Stimulated activated memory B cell treated with anti-CD40 and anti-IgM and Interleukin-4, amounts not matched to agents 10 μg/mL and 1 μg/mL and 100 μg/mL, for 72 hours (primary cell): ENCODE data around the gene S100P.

Experiments
- ATAC-seq: fragments of 150-1000 bp; cut with Tn5 transposase; 2 replicates; pipeline ENCODE4 v1.10.0; 2021
- H3K27ac Mint-ChIP-seq: one replicate; pipeline ENCODE4 v1.8.0; 2022; ENCODE audit warnings: mild to moderate bottlenecking, mixed read lengths
- H3K27me3 Mint-ChIP-seq: one replicate; pipeline ENCODE4 v1.8.0; 2022; ENCODE audit warnings: mixed read lengths
- H3K36me3 Mint-ChIP-seq: one replicate; pipeline ENCODE4 v1.8.0; 2022; ENCODE audit warnings: mixed read lengths
- H3K4me1 Mint-ChIP-seq: one replicate; pipeline ENCODE4 v1.8.0; 2022; ENCODE audit warnings: mixed read lengths
- H3K4me3 Mint-ChIP-seq: one replicate; pipeline ENCODE4 v1.8.0; 2022; ENCODE audit warnings: mild to moderate bottlenecking, moderate library complexity, mixed read lengths
- H3K9me3 Mint-ChIP-seq: one replicate; pipeline ENCODE4 v1.8.0; 2022; ENCODE audit warnings: mixed read lengths

The S100P gene

DNA sequence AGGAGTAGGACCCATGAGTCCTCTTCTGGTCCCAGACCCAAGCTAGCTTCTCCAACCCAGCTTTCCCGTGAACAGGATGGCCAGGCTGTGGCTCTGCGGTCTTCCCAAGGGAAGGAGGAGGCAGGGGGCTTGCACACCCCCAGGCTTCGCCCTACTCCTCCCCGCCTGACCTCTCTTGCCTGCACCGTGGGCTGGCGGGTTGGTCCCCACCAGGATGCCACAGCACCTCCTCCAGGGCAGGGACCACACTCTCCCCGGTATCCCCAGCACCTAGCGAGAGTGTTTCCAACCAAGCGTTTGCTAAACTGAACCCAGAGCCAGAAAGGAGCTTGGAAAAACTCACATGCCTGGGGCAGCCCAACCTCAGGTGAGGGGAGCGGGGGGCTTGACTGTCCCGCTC lies 9.0 kb upstream of the S100P start:
- Mint-ChIP-seq H3K27ac (no peak overlapping the region), H3K4me1 (peaks cover 12% of the 10 kb centered on the region), H3K27me3 (peaks cover 28% of the 10 kb centered on the region), H3K9me3 (peaks cover 4% of the 10 kb centered on the region), H3K4me3 (no peak overlapping the region), H3K36me3 (peaks cover 20% of the 10 kb centered on the region)
- ATAC-seq = no peak

DNA sequence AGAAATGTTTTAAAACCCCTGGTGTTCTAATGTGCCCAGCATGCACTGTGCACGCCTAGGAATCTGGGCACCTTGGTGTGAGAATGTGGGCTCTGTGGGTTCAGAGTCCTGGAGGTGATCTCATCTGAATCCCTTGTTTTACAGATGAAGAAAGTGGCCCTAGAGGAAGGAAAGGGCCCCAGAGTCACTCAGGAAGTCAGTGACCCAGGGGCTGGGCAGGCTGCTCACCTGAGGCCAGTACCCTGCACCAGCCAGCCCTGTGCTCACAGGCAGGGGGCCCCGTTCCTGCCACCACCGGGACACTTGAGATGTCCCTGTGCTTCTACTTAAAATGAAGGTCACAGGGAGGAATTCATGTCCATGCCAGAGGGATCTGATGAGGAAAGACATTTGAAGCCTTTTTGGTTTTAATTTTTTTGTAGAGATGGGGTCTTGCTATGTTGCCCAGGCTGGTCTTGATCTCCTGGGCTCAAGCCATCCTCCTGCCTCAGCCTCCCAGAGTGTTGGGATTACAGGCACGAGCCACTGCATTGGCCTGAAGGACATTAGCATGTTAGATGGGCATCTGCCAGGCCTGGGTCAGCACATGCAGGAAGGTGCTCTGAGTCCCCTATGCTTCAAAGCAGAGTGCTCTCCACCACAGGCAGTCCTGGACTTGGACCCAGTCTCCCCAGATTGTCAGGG lies 7.4 kb upstream of the S100P start:
- Mint-ChIP-seq H3K4me3 (no peak overlapping the region), H3K27me3 (peaks cover 43% of the 10 kb centered on the region), H3K36me3 (peaks cover 4% of the 10 kb centered on the region), H3K9me3 (no peaks in the 10 kb centered on the region), H3K4me1 (peaks cover 18% of the 10 kb centered on the region), H3K27ac (no peak overlapping the region)
- no peak for ATAC-seq

- Mint-ChIP-seq H3K27me3 (peaks cover 44% of the 10 kb centered on the region), H3K4me3 (no peak overlapping the region), H3K36me3 (no peaks in the 10 kb centered on the region), H3K9me3 (no peaks in the 10 kb centered on the region), H3K4me1 (peaks cover 18% of the 10 kb centered on the region), H3K27ac (no peak overlapping the region)
- no peak for ATAC-seq
Observed at GRCh38 chr4:6687947-6688878, 5.5 kb upstream of the S100P start.

- Mint-ChIP-seq H3K9me3 (no peaks in the 10 kb centered on the region), H3K27ac (no peak overlapping the region), H3K4me1 (peaks cover 18% of the 10 kb centered on the region), H3K4me3 (no peak overlapping the region), H3K36me3 (peaks cover 6% of the 10 kb centered on the region), H3K27me3 (peaks cover 44% of the 10 kb centered on the region)
- ATAC-seq = peak; percentile 86
Observed at GRCh38 chr4:6688879-6689505, 4.7 kb upstream of the S100P start.

DNA sequence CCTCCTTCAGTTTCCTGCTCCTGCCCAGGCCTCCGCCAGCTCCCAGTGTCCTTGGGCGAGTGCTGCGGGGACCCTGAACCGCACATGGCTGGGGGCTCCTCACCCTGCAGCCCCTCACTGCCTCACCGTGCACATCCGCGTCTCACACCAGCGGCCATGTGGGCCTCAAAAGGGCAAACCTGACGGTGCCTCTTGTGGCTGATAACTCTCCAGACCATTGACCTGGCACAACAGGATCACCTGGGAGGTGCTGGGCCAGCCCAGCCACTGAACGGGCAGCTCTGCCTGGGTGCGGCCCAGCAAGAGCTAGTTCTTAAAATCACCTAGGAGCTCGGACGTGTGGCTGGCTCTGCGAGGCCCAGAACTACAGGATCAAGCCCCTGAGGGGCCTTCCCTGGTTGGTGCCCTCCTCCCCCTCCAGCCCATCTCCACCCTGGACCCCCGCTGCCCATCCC lies 4.1 kb upstream of the S100P start:
- H3K36me3 Mint-ChIP-seq = peaks cover 6% of the 10 kb centered on the region
- no peak overlapping the region for H3K4me3 Mint-ChIP-seq
- peaks cover 44% of the 10 kb centered on the region for H3K27me3 Mint-ChIP-seq
- peaks cover 18% of the 10 kb centered on the region for H3K4me1 Mint-ChIP-seq
- no peak overlapping the region for H3K27ac Mint-ChIP-seq
- no peaks in the 10 kb centered on the region for H3K9me3 Mint-ChIP-seq
- ATAC-seq = no peak

- no peak overlapping the region for H3K27ac Mint-ChIP-seq
- H3K4me3 Mint-ChIP-seq = no peak overlapping the region
- H3K9me3 Mint-ChIP-seq = no peaks in the 10 kb centered on the region
- H3K27me3 Mint-ChIP-seq = peaks cover 38% of the 10 kb centered on the region
- no peak for ATAC-seq
- peaks cover 34% of the 10 kb centered on the region for H3K4me1 Mint-ChIP-seq
- H3K36me3 Mint-ChIP-seq = peaks cover 15% of the 10 kb centered on the region
Observed at GRCh38 chr4:6692379-6692778, 1.3 kb upstream of the S100P start.

GRCh38 chr4:6692806-6693205 lies 872 bp upstream of the S100P start:
- Mint-ChIP-seq H3K27ac (no peak overlapping the region), H3K36me3 (peaks cover 15% of the 10 kb centered on the region), H3K27me3 (peaks cover 34% of the 10 kb centered on the region), H3K4me1 (peaks cover 34% of the 10 kb centered on the region), H3K4me3 (no peak overlapping the region), H3K9me3 (no peaks in the 10 kb centered on the region)
- no peak for ATAC-seq

GRCh38 chr4:6694177-6694901 lies 661 bp downstream of the S100P start:
- Mint-ChIP-seq H3K4me3 (no peak overlapping the region), H3K9me3 (no peaks in the 10 kb centered on the region), H3K36me3 (peaks cover 22% of the 10 kb centered on the region), H3K27ac (no peak overlapping the region), H3K27me3 (peaks cover 18% of the 10 kb centered on the region), H3K4me1 (peaks cover 30% of the 10 kb centered on the region)
- no peak for ATAC-seq

GRCh38 chr4:6695660-6696610 lies 2.3 kb downstream of the S100P start:
- H3K4me1 Mint-ChIP-seq = peaks cover 21% of the 10 kb centered on the region

GRCh38 chr4:6696611-6697010 lies 2.9 kb downstream of the S100P start:
- peak; percentile 35 for ATAC-seq
- Mint-ChIP-seq H3K4me1 (peaks cover 21% of the 10 kb centered on the region), H3K27me3 (no peaks in the 10 kb centered on the region), H3K4me3 (no peak overlapping the region), H3K36me3 (peaks cover 37% of the 10 kb centered on the region), H3K9me3 (no peaks in the 10 kb centered on the region), H3K27ac (peak overlapping the region; percentile 80)

More at GRCh38 chr4:6695660-6696610, 2.3 kb downstream of the S100P start:
- peaks cover 37% of the 10 kb centered on the region for H3K36me3 Mint-ChIP-seq
- ATAC-seq = peak; percentile 81
- H3K4me3 Mint-ChIP-seq = no peak overlapping the region
- no peaks in the 10 kb centered on the region for H3K9me3 Mint-ChIP-seq
- H3K27ac Mint-ChIP-seq = peak overlapping the region; percentile 80
- peaks cover 4% of the 10 kb centered on the region for H3K27me3 Mint-ChIP-seq

DNA sequence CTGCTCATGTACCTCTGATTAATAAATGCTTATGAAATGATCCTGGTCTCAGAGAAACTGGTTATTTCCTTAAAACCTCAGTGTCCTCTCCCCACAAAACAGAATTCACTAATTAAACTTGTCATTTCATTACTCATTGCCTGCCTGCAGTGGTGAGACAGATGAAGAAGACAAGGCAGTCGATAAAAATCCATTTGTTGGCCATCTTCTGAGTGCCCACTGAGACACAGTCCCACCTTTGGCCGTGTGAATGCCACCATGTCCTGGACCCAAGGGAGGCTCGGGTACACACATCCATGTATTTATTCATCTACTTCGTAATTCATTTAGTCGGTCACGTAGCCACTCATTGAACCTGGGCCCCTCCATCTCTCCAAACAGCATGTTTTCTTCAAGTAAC lies 3.5 kb downstream of the S100P start:
- peaks cover 21% of the 10 kb centered on the region for H3K4me1 Mint-ChIP-seq
- H3K27ac Mint-ChIP-seq = peak overlapping the region; percentile 80
- H3K36me3 Mint-ChIP-seq = peaks cover 37% of the 10 kb centered on the region
- H3K9me3 Mint-ChIP-seq = no peaks in the 10 kb centered on the region
- no peak overlapping the region for H3K4me3 Mint-ChIP-seq
- H3K27me3 Mint-ChIP-seq = no peaks in the 10 kb centered on the region
- no peak for ATAC-seq

DNA sequence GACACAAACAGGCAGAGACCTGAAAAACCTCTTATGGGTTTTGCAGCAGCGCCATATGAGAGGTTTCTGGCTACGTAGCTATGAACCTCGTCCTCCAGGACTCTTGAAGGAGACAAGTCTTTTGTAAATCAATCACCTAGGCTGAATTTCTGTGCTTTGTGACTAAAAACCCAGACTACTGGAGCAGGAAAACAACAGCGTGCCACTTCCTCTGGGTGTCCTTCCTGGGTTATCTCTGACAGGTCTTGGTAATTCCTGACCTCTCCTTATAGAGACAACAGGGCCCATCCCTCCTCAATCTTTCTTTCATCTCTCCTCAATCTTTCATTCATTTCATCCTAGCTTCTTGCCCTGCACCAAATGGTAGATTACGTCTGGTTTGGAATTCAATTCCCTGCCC lies 5.7 kb downstream of the S100P start:
- ATAC-seq = no peak
- no peak overlapping the region for H3K27ac Mint-ChIP-seq
- peaks cover 23% of the 10 kb centered on the region for H3K4me1 Mint-ChIP-seq
- H3K36me3 Mint-ChIP-seq = peaks cover 50% of the 10 kb centered on the region
- H3K4me3 Mint-ChIP-seq = no peak overlapping the region
- no peaks in the 10 kb centered on the region for H3K9me3 Mint-ChIP-seq
- no peaks in the 10 kb centered on the region for H3K27me3 Mint-ChIP-seq

DNA sequence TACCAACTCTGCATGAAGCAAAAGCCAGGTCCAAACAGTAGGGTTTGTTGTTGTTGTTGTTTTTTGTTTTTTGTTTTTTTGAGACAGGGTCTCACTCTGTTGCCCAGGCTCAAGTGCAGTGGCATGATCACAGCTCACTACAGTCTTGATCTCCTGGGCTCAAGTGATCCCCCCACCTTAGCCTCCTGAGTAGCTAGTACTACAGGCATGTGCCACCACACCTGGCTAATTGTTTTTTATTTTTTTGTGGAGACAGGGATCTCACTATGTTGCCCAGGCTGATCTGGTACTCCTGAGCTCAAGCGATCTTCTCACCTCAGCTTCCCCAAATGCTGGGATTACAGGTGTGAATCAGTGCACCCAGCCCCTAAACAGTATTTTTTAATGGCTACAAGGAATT lies 6.2 kb downstream of the S100P start:
- Mint-ChIP-seq H3K4me3 (no peak overlapping the region), H3K4me1 (peaks cover 28% of the 10 kb centered on the region), H3K27me3 (no peaks in the 10 kb centered on the region), H3K9me3 (no peaks in the 10 kb centered on the region), H3K27ac (no peak overlapping the region), H3K36me3 (peaks cover 55% of the 10 kb centered on the region)
- ATAC-seq = no peak

- no peak for ATAC-seq
- no peaks in the 10 kb centered on the region for H3K9me3 Mint-ChIP-seq
- H3K27me3 Mint-ChIP-seq = no peaks in the 10 kb centered on the region
- no peak overlapping the region for H3K4me3 Mint-ChIP-seq
- H3K27ac Mint-ChIP-seq = no peak overlapping the region
- H3K36me3 Mint-ChIP-seq = peaks cover 58% of the 10 kb centered on the region
- peaks cover 35% of the 10 kb centered on the region for H3K4me1 Mint-ChIP-seq
Observed at GRCh38 chr4:6701371-6701770, 7.7 kb downstream of the S100P start.
